M059J (cell line): ENCODE data around the gene SETBP1. TPM values are rescaled to one million over a fixed set of nuclear protein-coding genes. Genes with fewer than 3 reads are reported as not detected.

Experiments used
- DNase-seq: peaks from one replicate; pipeline ENCODE4 v3.0.0-alpha.2; 2012; ENCODE audit warnings: low read depth
- total RNA-seq: library from RNA; depleted of rRNA; stranded (reverse); fragments of >200 nt; shearing (Covaris generic); gene quantifications from 2 replicates; pipeline ENCODE4 v1.2.3, GENCODE V29; 2014

SETBP1 gene
- total RNA-seq, 1 experiment from 2014 or later = 4.1 TPM

DNA sequence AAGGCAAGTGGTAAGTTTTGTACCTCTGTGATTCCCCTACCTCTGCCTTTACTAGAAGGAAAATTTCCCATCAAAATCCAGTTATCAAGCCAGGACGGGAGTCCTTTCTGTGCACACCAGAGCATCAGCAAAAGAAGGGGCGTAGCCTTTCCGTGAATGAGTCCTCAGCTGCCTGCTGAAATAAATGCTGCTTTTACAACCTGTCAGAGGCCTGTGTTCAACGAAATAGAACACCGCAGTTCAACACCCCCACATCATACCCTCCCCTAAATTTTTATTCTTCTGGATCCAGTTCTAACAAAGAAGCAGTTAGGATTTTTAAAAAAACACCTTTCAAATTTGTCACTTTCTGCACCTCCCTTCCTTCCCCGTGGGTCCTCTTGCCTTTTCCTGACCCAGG lies 135.8 kb downstream of the SETBP1 start:
- DNase-seq = no peak

- DNase-seq = no peak
Observed at GRCh38 chr18:44817831-44818473, 137.3 kb downstream of the SETBP1 start.

DNA sequence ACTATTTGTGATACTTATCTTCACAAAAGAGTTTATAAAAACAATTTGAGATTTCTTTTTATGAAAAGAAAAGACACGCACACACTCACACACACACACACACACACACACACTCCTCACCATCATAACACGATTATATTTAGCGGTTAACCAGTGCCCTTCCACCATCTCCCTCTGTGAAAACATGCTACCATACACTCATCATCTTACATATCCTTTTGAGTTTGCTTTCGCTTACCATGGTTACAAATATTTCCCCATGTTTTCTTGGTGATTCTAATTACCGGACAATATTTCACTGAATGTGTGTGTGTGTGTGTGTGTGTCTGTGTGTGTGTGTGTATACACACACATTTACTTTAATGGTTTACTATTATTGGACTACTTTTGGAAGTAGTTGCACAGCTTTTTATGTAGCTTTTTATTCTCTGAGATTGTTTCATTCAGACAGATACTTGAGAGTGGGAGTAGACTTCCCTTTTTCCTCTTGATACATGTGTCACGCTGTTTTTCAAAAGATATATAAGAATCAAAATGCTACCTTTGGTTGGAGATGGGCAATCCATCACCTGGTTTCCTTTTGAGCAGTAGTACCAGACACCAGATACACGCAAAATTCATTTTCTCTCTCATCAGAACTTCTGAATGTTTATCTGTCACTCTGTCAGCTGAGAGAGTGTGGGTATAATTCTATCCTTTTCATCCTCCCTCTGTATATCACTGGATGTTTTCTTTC lies 138.1 kb downstream of the SETBP1 start:
- no peak for DNase-seq

GRCh38 chr18:44819944-44820510 lies 139.3 kb downstream of the SETBP1 start:
- no peak for DNase-seq

DNA sequence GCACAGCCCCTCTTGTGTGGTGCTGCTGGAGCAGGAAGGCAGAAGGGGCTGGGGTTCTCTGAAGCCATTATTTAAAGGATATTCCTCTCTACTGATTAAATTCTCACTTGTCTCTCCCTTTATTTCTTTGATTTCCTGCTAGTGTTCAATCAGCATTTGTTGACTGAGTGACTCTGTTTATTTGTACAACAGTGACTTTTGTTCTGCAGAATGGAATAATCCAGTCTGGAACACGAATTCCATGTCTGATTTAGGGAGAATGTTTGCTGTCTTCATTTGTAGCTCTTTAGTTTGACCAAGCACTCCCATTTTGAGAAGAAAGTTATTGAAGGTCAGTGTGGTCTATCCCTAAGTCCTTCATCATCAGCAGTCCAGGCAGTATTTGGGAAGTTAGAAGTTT lies 141.2 kb downstream of the SETBP1 start:
- no peak for DNase-seq

- no peak for DNase-seq
Observed at GRCh38 chr18:44823286-44823685, 142.6 kb downstream of the SETBP1 start.

DNA sequence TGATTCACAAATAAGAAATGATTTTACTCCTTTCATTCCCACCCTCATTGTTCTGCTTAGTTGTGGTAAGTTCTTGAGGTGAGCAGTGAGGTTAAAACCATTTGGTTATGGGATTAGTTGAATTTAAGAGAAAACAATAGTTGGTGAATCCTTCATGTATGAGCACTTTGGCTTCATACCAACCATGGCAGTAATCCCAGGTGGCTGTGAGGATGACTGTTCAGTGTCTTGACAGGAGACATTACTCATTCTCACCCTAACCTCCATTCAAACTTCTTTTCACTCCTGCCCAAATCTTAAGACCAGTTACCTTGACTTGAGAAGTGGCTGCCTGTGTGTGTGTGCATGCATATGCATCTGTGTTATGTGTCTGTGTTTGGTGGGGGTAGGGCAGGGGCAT lies 143.1 kb downstream of the SETBP1 start:
- DNase-seq = peak; percentile 87

- no peak for DNase-seq
Observed at GRCh38 chr18:44824884-44825283, 144.2 kb downstream of the SETBP1 start.

DNA sequence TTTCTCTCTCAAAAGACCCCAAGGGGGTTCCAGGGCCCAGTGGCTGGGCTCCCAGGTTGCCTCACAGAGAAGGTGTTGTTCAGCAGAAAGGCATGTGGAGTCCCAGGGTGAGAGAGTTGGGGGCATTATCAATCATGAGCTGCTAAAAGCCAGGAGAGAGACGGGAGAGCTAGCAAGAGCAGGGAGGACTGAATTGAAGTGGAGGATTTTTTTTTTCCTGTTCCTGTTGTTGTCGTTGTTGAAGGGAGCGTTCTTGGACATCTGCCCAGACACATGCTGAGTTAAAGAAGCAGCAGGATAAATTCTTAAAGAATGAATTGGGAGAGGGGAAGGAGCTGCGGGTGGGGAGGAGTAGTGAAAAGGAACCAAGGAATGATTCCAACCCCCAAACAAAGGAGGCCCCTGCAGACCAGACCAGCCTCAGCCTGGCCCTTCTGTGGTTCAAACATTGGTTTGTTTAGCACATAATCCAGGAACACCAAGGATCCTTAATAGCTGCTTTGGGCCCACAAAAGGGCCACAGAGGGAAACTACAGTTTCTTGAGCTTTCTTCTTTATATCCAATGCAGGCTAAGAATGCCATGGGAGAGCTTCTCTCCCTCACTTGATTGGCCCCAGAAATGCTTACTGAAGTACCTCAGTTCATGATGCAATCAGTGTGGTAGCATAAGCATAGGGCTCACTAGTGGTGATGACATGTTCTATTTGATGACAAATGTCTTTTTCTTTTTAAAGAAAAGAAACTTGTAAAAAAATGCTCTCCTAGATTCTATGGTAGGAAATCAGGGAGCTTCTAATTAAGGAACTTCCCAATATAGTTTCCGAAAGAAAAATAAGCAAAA lies 146.0 kb downstream of the SETBP1 start:
- DNase-seq = peak; percentile 92

- no peak for DNase-seq
Observed at GRCh38 chr18:44828080-44828479, 147.4 kb downstream of the SETBP1 start.

- DNase-seq = no peak
Observed at GRCh38 chr18:44830581-44830980, 149.9 kb downstream of the SETBP1 start.

- DNase-seq = no peak
Observed at GRCh38 chr18:44833786-44834185, 153.1 kb downstream of the SETBP1 start.

DNA sequence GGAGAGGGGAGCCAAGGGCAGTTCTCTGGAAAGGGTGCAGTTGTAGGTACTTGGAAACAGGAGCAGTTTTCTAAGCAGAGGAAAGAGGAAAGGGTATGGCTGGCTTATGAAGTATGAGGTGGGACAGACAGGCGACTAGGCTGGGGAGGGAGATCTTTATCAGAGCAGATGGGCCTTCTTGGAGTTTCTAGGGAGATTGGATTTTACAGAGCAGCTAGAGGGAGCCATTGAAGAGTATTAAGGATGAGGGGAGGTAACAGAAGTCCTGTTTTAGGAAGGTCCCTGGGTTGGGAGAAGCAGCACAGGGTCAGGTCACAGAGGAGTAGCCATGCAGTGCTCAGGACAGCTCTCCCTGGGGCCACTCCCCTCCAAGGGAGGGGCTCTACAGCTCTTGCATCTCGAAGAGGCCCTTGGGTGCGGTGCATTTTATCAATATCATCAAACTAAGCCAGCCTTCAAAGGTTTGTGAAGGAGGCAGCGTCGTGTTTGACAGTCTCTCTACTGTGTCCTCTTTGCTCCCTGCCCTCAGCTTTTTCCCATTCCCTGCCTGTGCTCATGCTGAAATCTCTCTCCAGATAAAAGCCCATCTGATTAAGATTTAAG lies 154.3 kb downstream of the SETBP1 start:
- DNase-seq = no peak

- peak; percentile 87 for DNase-seq
Observed at GRCh38 chr18:44835703-44836102, 155.0 kb downstream of the SETBP1 start.

- DNase-seq = no peak
Observed at GRCh38 chr18:44836263-44836662, 155.6 kb downstream of the SETBP1 start.

DNA sequence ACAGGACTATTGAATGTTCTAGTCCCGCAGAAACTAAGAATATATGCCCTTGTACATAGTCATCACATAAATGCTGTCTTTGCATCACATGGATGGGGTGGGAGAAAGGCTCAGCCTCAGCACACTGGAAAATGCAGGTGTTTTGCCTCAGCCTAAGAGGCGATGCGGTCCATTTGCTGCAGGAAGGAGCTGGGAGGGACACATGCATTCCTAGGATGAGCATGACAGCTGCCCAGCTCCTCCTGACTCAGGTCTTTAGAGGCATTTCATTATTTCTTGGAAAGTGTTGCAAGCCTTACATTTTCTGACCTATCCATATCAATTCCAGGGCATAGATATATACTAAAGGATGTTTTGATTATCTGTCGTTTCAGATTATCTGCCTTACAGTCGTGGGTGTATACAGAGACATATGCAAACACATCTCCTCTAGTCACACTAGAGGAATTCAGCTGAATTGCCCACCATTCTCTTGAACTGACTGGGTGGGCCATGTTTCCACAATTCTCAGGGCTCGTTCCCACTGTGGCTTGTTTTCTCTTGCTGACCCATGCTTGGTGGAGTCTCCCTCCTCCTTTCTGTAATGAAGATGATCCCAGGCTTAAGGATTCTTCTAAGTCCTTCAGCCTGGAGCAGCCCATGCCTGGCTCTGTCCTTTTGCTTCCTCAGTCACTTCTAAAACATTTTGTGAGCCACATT lies 156.9 kb downstream of the SETBP1 start:
- DNase-seq = no peak

GRCh38 chr18:44838971-44839666 lies 158.4 kb downstream of the SETBP1 start:
- peak; percentile 73 for DNase-seq

DNA sequence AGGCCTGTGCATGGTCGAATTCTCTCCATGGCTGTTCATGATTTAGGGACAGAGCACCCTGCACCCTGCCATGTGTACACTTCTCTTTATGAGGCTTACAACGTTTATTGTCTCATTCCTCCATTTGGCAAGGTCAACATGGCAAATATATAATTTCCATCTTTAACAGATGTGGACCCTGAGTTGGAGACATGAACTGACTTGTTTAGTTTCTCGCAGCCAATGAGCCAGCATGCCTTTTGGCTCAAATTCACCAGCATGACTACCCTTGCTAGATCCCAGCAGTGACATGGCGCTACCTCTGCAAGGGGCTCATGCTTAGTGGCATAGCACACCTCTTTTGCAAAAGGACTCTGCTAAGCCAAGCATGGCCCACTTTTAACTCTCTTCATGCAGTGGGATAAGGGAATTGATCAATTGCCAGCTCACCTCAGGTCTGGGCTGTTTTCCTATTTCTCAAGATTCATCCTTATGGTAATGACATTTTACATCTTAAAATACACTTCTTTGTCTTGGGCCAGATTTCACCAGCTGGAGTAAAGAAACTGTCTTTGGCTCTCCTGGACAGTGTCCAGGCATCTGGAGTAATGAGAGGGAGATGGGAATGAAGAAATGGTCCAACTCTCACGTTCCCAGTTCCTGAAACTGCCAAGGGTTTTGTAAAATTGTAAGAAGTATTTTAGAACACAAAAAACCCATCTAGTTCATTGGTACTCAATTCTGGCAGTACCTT lies 159.5 kb downstream of the SETBP1 start:
- DNase-seq = no peak

DNA sequence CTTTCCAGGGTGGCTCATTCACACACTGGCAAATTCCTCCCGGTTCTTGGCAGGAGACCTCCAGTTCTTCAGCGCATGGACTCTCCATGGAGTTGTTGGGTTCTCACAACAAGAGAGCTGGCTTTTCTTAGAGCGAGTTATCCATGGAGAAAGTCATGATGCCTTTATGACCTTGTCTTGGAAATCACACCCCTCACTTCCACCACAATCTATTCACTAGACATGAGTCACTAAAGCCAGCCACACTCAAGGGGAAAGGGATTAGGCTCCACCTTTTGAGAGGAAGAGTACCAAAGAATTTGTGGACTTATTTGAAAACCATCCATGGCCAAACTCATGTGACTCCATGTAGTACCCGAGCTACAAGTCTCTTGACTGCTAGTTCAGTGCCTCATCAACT lies 160.5 kb downstream of the SETBP1 start:
- DNase-seq = peak; percentile 62
